ENCODE data around the gene VAMP5.

The VAMP5 gene

DNA sequence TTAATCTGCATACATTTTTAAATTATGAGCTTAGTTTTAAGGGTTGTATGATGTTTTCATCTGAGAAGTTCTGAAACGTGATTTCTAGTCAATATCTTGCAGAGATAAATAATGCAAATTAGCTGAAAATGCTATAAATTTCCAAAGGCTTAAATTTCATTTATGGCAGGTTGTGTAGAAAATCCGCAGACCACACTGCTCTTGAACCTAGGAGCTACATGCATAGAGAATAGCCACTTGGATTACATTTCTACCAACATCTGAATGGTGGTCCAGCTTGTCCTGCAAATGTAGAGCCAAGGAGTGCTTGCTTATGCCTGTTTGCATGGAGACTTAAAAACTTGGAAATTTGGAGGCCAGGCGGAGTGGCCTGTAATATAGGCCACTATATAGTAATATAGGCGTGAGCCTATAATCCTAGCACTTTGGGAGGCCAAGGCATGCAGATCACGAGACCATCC is 38.4 kb upstream of the VAMP5 start:
- H3K4me3 ChIP-seq (ENCODE audit: low read depth, low read length): no peak overlapping the region
- no peak for DNase-seq
- TF ChIP-seq, protein P1, sequence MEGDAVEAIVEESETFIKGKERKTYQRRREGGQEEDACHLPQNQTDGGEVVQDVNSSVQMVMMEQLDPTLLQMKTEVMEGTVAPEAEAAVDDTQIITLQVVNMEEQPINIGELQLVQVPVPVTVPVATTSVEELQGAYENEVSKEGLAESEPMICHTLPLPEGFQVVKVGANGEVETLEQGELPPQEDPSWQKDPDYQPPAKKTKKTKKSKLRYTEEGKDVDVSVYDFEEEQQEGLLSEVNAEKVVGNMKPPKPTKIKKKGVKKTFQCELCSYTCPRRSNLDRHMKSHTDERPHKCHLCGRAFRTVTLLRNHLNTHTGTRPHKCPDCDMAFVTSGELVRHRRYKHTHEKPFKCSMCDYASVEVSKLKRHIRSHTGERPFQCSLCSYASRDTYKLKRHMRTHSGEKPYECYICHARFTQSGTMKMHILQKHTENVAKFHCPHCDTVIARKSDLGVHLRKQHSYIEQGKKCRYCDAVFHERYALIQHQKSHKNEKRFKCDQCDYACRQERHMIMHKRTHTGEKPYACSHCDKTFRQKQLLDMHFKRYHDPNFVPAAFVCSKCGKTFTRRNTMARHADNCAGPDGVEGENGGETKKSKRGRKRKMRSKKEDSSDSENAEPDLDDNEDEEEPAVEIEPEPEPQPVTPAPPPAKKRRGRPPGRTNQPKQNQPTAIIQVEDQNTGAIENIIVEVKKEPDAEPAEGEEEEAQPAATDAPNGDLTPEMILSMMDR (IDR thresholded peaks at IDR 0.05; ENCODE audit: low read depth, low read length): no peak
- no peaks in the 10 kb centered on the region for H3K9me3 ChIP-seq
- H3K4me1 ChIP-seq: no peaks in the 10 kb centered on the region
- H3K27me3 ChIP-seq: peaks cover 3% of the 10 kb centered on the region; the same call in 1 of the 2 replicates
- peaks cover 51% of the 10 kb centered on the region for H3K36me3 ChIP-seq

DNA sequence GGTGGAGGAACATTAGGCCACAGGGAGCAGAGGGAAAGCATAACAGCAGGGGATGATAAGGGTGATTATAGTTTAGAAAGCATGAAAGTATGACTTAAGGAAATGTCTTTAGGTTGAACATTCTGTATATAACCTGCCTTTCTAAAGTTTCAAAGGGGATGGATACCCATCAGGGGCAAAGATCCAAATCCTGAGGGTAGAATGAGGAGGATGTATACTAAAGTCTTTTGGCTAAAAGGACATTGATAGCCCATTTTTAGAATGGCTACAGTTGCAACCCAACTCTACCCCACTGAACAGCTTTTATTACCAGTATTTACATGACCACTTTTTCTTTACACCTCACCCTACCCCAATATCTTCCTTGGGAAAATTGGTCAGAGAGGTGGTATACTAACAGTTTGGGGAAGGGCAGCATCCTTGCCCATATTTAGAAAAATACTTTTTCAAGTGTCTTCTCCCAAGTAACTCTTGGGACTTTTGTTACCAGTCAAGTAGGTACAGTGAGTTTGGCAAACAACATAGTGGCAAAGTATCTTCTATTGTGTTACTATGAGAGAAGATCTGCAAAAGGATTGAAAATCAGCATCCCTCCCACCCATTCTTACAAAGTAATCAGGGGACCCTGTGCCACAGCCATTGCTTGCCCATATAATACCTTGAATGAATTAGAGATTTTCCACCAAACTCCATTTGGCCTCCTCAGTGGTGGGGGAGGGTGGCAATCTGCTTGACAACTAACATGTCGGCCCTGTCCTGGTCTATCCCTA is 37.0 kb upstream of the VAMP5 start:
- Histone ChIP-seq H3K4me3 (ENCODE audit: low read depth, low read length) (no peak overlapping the region), H3K27me3 (peaks cover 3% of the 10 kb centered on the region; the same call in 1 of the 2 replicates), H3K36me3 (peaks cover 36% of the 10 kb centered on the region), H3K4me1 (no peaks in the 10 kb centered on the region), H3K9me3 (no peaks in the 10 kb centered on the region)
- TF ChIP-seq, protein P1 (IDR thresholded peaks at IDR 0.05; ENCODE audit: low read depth, low read length): no peak
- DNase-seq: no peak

DNA sequence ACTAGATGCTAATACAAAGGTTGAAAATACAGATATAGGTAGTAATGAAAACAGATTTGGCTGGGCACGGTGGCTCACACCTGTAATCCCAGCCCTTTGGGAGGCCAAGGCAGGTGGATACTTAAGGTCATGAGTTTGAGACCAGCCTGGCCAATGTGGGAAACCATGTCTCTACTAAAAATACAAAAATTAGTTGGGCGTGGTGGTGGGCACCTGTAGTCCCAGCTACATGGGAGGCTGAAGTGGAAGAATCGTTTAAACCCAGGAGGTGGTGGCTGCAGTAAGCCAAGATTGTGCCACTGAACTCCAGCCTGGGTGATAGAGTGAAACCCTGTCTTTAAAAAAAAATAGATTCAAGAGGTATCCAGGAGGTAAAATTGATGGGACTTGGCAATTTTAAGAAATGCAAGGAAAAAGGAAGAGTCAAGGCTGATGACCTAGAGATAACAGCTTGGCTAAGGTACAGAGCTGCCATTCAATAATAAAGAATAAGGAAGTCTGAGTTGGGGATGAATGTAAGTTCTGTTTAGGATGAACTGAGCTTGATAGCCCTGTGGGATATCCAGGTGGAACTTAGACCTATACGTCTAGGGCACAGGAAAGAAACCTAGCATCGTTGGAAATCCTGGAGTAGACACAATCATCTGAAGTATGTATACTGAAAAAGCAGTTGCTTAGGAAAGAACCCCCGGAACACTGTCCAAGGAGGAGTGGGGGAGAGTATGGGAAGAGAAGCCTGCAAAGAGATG is 36.2 kb upstream of the VAMP5 start:
- Histone ChIP-seq H3K36me3 (peaks cover 29% of the 10 kb centered on the region), H3K4me3 (ENCODE audit: low read depth, low read length) (no peak overlapping the region), H3K9me3 (no peaks in the 10 kb centered on the region), H3K27me3 (peaks cover 3% of the 10 kb centered on the region; the same call in 1 of the 2 replicates), H3K4me1 (no peaks in the 10 kb centered on the region)
- DNase-seq: no peak
- TF ChIP-seq, protein P1 (IDR thresholded peaks at IDR 0.05; ENCODE audit: low read depth, low read length): no peak

DNA sequence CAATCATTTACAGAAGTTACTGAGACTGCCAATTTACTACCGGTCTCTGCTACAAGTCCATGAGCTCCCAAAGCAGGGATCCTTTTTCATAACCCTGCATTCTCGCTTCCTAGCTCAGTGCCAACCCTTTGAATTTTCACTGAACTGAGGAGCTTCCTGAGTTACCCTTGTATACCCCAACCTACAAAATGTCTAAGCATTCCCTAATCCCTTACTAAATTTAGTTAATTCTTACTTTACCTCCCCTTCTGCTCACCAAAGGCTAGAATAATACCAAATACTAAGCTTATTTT is 35.7 kb upstream of the VAMP5 start:
- Histone ChIP-seq H3K36me3 (peaks cover 23% of the 10 kb centered on the region), H3K4me1 (no peaks in the 10 kb centered on the region), H3K9me3 (no peaks in the 10 kb centered on the region), H3K4me3 (ENCODE audit: low read depth, low read length) (no peak overlapping the region), H3K27me3 (peaks cover 3% of the 10 kb centered on the region; the same call in 1 of the 2 replicates)
- no peak for DNase-seq
- TF ChIP-seq, protein P1 (IDR thresholded peaks at IDR 0.05; ENCODE audit: low read depth, low read length): no peak

DNA sequence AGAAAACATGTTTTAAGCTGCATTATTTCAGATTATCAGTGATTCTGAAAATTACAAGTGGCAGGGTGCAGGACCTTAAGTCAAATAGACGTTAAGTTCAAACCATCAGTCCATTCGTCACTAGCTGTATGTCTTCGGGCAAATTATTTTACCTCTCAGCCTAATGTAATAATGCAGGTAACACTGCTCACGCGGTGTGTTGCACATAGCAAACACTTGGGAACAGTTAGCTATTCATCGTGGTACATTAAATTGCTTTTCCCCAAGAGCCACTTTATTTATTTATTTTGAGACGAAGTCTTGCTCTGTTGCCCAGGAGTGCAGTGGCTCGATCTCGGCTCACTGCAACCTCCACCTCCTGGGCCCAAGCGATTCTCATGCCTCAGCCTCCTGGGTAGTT is 35.1 kb upstream of the VAMP5 start:
- no peak for DNase-seq
- Histone ChIP-seq H3K4me1 (no peaks in the 10 kb centered on the region), H3K9me3 (no peaks in the 10 kb centered on the region), H3K27me3 (peaks cover 3% of the 10 kb centered on the region; the same call in 1 of the 2 replicates), H3K4me3 (ENCODE audit: low read depth, low read length) (no peak overlapping the region), H3K36me3 (peaks cover 18% of the 10 kb centered on the region)
- TF ChIP-seq, protein P1 (IDR thresholded peaks at IDR 0.05; ENCODE audit: low read depth, low read length): no peak

DNA sequence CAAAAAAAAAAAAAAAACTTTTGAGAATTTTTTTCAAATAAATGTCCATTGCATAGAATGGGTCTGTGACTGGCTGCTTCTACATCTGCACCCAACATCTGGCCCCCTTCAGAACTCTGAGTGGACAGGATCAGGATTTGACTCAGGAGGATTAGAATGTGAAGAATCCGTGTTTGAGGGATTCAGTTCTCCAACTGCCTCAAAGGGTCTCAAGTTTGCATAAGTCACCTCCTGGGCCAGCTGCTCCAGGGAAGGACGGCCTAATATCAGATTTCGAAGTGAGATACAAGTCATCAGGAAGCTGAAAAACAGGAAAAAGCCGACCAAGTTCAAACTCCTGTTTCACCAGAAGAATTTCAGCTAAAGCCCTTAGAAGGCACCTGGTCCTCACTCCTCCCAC is 34.4 kb upstream of the VAMP5 start:
- peaks cover 11% of the 10 kb centered on the region for H3K36me3 ChIP-seq
- H3K4me3 ChIP-seq (ENCODE audit: low read depth, low read length): no peak overlapping the region
- DNase-seq: no peak
- no peaks in the 10 kb centered on the region for H3K4me1 ChIP-seq
- no peaks in the 10 kb centered on the region for H3K9me3 ChIP-seq
- H3K27me3 ChIP-seq: peaks cover 3% of the 10 kb centered on the region; the same call in 1 of the 2 replicates
- TF ChIP-seq, protein P1 (IDR thresholded peaks at IDR 0.05; ENCODE audit: low read depth, low read length): no peak

Measured in BE2C (cell line).